Activated T-helper 9 cell treated with anti-CD3 and anti-CD28 coated beads, Interleukin-2, amount 50 U/mL, for 16 hours (primary cell): ENCODE data around the gene FGF6.
"Not testable (repeated sequence)": the region's sequence is repeated elsewhere in the genome, so short reads cannot be mapped to it uniquely, and the experiment has no call there.

ENCODE experiments used
- DNase-seq: peaks from one replicate; pipeline ENCODE4 v3.0.0-alpha.2; 2020; ENCODE audit warnings: low read depth

The FGF6 gene, protein sequence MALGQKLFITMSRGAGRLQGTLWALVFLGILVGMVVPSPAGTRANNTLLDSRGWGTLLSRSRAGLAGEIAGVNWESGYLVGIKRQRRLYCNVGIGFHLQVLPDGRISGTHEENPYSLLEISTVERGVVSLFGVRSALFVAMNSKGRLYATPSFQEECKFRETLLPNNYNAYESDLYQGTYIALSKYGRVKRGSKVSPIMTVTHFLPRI

DNA sequence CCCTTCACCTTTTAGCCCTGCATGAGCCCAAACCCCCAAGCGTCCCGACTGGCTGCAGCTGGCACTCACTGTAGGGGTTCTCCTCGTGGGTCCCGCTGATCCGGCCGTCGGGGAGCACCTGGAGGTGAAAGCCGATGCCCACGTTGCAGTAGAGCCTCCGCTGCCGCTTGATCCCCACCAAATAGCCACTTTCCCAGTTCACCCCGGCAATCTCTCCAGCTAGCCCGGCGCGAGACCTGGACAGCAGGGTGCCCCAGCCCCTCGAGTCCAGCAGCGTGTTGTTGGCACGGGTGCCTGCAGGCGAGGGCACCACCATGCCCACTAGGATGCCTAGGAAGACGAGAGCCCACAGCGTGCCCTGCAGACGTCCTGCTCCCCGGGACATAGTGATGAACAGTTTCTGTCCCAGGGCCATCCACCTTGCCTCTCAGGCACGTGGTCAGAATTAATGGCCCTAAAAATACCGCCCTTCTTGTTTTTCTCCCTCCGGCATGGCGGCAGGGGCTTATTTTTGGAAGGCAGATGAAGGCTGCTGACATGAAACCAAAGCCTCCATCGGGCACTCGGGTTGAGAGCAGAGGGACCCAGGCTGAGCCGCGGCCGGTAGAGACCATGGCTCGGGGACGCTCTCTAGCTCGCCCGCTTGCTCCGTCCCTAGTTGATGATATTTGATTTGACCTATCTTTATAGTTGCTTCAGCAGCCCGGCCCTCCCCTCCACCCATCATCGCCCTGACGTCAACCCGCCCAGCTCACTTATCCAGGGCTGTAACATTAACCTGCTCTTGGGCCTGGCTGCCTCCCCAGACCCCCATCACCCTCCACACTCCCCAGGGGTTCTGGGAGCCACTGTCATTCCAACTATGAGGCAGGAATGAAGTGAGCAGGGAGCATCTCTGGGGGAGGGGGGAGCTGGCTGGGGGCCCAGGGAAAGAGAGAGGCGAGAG, at the start of gene FGF6:
Gene FGF6 (minus strand): TSS at position 660 of the 946 bp plus-strand sequence. CDS start 245 bp downstream, at position 415.
- no peak for DNase-seq

DNA sequence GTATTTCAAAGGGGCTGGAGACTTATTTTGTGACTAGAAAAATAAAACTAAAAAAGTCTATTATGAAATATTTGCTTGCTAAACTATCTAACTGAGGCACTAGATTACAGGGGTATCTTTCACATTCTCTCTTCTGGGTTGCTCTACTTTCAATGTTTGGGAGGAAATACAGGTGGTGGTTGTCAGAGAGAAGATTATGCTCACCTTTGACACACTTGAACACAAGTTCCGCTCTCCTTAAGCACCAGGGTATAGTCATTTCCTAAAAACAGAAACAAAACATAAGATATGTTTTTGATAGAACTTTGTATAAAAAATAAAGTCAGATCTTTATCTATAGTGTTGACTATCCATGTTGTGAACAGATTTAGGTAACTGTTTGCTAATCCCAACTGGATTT, 45.4 kb upstream of the FGF6 start:
- no peak for DNase-seq

DNA sequence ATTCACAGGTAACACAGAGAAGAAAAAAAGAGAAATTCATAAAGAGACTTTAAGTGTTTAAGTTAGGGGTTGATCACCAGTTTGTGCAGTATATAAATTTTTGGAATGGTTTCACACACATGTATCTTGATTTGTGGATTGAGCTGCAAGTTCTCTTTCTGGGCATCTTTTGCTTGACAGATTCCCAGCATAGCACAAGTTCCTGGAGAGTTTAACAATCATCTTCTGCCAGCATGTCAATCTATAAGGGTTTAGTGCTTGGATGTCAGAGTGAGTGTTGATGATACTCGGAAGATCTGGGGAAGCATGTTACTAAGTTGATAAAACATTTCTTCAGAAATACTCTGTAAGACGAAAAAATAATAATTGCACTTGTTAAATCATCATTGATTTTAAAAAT, 43.9 kb upstream of the FGF6 start:
- DNase-seq = no peak

DNA sequence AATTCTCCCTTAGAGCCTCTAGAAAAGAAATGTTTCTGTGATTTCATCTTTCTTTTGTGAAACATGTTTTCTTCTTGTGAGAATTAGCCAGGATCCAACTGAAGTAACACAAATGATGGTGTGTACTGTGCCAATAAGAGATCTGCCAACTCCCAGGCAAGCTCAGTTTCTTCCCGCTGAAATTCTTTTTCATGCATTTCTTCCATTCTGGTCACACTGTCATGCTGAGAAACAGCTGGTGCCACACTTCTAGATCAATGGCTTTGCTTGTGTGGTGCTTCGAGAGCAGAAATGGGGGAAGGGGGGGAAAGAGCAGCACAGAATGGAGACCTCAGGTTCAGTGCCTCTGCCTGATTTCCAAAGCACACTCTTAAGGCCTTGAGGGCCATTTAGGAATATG, 41.4 kb upstream of the FGF6 start:
- DNase-seq = no peak

DNA sequence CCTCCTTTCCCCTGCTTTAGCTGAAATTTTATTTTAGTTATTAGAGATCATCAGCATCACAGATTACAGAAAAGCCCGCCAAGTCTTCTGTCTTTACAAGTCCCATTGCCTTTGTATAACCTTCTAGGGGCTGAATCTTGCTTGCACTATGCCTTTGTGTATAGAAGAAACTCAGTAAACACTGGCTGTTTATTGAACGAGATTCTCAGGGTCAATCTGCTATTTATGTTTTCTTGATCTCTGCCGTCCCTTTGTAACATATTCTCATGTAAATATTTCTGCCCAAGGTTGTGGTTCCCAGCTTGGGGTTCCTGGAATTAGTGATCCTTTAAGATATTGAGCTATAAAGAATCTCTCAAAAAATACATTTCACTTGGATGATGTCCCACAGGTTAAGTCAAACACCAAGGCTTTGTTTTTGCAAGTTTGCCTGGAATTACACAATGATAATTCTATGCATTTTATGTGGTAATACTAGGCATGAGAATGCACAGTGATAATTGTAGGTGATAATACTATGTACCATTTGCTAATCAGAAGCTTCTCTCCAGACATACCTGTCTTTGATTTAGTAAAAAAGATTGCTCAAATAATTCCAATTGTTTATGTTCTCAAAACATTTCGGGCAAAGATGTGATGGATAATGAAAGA, 40.6 kb upstream of the FGF6 start:
- no peak for DNase-seq

DNA sequence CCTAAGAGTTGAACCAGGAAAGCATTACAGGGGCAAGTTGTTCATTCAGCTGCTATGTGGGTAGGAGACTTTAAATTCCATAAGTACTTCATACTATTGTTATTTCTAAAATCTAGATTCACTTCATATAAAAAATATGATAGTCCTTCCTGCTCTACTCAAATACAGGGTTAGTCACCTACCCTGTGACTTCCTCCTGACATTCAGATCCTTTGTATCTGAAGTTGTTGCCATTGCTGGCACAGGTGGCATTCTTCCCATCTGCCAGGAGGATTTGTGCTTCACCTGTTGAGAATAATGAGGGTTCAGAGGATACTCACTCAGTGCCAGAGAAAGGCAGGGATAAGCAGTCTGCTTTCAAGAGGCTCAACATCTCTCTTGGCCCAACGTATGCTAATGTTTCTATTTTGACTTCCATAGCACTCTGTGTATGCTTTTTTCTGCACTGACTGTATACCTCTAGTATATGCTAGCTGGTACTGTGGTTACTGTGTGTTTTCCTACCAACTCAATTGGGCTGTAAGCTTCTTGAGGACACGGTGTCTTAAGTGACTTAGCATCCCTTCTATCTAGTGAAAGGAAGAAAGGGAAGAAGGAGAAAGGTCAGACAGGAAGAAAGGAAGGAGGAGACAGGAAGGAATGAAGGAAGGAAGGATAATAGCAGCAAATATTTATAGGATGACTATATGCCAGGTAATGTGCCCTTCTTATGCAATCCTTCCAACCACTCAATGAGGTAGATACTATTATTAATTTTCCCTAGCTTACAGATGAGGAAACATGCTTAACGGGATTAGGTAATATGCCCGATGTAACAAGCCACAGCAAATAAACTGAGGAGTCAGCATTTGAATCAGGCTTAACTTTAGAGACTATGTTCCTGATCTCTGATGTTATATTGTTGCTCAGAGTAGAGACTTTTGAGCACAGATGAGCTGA, 38.5 kb upstream of the FGF6 start:
- DNase-seq = no peak

DNA sequence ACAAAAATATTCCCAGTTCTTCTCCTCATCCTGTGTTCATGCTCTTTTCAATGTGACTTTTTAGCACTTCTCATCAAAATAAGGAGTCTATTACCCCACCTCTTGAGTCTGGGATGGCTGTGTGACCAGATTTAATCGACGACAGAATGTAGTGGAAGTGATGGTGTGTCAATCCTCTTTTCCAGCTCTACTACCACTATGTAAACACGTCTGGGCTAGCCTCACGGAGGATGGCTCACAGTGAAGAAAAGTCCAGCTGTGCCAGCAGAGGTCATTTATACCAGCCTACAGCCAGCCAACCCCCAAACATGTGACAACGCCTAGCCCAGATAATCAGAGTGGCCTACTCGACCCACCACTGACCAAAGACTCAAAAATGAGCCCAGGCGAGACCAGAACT, 37.3 kb upstream of the FGF6 start:
- no peak for DNase-seq

DNA sequence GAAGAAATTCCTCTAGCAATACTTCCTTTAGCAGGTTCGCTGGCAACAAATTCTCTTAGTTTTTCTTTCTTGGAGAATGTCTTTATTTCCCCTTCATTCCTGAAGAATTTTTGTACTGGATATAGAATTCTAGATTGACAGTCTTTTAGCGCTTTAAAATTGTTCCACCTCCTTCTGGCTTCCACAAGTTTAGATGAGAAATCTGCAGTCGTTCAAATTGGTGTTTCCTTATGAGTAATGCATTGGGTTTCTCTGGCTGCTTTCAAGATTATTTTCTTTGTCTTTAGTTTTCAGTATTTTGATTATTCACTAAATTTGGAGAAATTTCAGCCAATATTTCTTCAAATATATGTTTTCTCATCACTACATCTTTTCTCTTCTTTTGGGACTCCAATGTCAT, 33.3 kb upstream of the FGF6 start:
- no peak for DNase-seq

DNA sequence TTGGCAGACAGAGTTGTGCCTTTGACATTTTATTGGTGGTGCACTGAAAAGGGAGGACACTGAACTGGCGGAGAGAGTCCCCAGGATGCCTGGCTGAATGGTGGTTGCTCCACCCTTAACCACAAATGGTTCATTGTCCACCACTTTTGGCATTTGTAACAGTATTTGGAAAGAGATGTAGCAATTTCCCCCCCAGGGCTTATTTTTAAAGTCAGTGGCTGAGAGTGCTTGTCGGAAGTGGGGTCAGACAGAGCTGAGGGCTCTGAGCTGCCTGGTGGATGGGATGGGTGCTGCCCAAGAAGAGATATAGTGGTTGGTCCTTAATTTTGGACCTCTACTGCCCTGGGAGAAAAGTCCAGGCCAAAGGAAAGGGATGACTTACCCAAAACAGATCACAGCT, 31.5 kb upstream of the FGF6 start:
- no peak for DNase-seq

DNA sequence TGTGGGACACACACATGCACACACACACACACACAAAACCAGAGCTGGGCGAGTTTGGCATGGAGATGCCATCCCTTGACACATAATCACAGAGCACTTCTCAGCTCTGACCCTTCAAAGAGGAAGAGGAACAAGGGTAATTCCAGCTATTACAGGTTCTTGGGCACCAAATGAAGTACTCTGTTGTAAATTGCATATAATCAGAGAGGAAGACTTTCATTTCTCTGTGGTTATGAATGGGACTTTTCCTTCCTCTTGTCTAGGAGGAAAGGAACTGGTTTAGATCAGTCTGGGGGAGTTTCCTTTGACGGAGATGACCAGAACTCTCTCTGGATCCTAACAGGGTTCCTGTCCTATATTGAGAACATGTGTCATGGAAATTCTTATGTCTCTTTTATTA, 26.4 kb upstream of the FGF6 start:
- DNase-seq = no peak

DNA sequence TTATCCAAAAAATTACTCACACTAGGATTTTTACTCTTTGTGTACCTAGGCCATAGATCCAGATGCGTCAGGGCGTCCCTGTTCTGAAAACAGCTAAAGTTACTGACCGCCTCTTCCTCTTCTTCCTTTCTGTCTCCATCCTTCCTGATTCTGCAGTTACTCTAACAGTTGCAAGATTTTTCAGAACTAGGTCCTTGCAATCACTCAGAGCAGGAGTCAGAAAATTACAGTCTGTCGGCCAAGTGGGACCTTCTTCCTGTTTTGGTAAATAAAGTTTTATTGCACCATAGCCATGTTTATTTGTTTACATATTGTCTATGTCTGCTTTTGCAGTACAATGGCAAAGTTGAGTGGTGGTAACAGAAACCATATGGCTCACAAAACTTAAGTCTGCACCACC, 25.6 kb upstream of the FGF6 start:
- no peak for DNase-seq

DNA sequence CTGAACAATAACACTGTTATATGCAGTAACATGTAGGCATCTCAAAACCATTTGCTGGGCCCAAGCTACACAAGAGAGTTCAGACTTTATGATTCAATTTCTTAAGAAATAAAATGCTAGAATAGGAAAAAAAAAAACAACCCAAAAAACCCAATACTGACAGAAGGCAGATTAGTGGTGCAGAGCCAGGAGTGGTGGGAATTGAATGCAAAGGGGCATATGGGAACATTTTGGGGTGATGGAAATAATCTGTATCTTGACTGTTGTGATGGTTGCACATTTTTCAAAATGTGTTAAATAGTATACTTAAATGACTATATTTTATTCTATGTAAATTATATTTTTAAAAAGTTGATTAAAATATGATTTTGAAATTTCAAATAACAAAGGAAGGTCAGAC, 23.4 kb upstream of the FGF6 start:
- DNase-seq = no peak

DNA sequence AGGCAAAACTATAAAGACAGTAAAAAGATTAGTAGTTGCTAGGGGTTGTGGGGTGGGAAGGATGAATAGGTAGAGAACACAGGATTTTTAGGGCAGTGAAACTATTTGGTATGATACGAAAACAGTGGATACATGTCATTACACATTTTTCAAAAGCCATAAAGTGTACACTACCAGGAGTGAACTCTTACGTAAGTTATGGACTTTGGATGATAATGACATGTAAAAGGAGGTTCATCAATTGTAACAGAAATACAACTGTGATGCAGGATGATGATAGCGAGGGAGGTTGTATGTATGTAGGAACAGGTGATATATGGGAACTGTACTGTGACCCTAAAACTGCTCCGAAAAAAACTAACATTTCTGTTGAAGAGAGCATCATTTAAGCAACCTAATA, 15.1 kb upstream of the FGF6 start:
- no peak for DNase-seq

DNA sequence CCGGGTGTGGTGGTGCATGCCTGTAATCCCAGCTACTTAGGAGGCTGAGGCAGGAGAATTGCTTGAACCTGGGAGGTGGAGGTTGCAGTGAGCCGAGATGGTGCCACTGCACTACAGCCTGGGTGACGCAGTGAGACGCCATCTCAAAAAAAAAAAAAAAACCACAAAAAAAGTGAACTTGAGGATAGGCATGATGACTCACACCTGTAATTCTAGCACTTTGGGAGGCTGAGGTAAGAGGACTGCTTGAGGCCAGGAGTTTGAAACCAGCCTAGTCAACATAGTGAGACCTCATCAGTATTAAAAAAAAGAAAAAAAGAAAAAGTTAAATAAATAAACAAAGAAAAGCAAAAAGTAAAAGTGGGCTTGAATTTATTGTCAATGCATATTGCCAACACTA, 10.2 kb upstream of the FGF6 start:
- DNase-seq = not testable (repeated sequence)

DNA sequence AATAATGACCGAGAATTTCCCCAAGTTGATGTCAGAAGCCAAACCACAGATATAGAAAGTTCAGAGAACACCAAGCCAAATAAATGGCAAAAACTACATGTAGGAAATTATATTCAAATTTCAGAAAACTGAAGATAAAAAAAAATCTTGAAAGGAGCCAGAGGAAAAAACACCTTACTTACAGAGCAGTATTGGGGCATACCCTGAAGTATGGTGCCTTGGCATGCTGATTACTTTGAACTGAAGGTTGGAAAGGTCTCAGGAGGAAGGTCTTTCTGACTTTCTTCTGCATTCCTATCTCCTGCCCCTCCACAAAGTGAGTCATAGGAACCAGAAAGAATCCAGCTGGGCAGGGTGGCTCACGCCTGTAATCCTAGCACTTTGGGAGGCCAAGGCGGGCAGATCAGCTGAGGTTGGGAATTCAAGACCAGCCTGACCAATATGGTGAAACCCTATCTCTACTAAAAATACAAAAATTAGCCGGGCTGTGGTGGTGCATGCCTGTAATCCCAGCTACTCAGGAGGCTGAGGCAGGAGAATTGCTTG, 8.8 kb upstream of the FGF6 start:
- DNase-seq = no peak

DNA sequence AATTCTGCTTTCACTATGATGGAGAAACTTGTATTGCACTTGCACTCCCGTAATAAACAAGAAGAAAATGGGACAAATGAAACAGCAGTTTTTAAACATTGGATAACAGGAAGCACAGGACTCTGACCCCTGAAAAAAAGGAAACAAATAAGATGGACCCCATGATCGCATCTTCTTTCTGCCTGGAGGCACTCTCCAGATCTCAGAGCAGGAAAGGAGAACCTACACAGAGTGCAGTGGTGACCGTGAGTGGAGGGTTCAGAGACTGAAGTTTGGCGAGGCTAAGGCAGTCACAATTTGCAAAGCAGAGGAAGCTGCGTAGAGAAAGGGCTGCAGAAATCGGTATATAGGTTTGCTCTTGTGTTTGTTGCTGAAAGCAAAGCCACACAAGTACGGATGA, 6.1 kb upstream of the FGF6 start:
- DNase-seq = no peak

DNA sequence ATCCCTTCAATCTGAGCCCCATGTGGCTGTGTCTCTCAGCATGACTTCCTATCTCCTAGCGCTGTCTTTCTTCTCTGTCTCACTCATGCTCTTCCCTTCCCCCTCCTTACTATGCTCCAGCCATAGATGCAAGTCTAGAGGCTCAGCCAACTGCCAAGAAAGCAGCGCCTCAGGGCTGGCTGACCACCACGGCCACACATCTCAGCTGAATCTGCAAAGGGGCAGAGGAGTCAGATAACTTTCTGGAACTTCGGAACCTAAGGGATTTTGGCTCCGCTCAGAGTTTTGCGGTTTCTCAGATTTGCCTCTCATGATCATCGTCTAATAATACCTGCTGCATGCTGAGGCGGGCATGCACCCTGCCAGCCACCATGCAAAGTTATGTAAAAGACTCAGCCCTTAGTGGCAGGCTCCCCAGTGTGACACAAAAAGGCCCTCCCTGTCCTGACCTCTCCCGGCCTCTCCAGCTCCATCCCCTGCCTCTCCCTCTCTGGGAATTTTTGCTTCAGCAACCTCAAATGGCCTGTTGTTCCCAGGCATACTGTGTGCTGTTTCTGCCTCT, 5.0 kb upstream of the FGF6 start:
- DNase-seq = no peak

DNA sequence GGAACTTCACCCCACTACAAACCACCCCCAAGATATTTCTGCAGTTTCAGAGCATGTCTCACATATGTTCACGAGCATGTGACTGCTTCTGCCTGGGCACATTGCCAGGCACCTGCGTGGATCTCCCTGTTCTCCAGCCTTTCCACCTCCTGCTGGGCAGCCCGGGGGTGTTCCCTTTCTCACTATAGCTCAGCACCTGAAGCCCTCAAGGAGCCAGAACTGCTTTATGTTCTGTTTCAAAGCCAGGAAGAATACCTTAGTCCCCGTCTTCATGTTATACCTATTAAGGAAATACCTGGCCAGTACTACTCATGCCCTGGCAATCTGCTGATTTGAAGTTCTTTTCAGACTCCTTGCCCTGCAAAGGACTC, 4.2 kb upstream of the FGF6 start:
- no peak for DNase-seq

DNA sequence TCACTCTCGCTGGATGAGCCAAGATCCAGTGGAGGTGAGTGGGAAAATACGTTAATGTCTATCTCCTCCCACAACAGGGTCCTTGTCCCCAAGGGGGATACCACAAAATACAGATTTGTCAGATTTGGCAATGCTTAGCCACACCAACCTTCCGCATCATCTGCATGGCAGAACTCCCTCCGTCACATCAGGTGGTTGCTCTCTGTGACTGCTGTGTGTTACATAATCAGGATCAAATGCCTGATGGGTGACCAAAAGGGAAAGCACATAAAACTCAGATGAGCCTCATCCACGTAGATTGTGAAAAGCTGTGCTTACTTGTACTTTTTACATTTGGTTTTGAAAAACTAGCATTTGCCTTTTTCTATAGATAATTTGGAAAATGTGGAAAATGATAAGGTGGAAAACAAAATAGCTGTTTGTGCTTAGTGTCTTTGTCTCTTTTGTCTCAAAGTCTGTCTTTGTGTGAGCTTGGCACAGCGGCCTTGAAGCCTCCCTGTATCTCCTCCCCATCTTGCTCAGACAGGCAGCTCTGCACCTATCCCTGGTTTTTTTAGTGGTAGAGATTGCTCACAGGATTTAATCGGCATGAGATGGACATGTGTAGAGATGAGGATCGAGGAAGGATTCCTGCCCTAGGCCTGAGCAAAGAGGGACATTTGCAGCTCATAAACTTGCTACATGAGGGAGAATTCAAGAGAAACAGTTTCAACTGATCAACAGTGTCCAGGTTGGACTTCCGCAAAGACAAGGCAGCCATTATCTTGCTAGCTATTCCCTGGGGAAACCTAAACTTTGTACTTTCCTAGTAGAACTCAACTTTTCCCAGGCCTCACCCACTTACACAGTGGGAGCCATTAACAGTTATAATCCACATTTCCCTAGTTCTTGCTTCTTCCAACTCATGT, 3.6 kb upstream of the FGF6 start:
- DNase-seq = no peak

DNA sequence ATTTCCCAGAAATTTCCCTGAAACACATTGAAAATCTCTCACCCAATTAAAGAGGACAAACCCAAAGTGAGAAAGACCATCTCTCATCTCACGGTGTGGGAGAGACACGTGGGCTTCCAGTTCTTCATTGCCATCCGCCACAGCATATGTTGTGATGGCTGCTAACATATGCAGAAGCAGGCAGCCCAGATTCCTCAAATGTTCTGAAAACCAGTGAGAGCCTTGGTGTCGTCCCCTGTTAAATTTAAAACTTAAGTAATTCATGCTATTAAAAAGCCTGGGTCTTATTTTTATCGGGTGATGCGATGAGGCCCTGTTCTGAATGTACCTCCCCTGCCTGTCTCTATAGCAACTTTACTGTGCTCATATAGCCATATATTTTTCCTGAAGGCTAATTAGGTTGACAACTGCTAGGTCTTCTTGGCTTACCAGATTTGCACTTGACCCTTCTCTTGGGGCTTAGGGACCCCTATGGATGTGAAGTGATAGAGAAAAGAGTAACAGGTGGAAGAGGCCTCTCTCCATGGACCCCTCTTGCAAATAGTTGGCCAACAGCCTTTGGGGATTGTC, 2.8 kb upstream of the FGF6 start:
- DNase-seq = no peak
